ENCODE measurements around the gene ATG16L2.
"Not testable (repeated sequence)": the region's sequence is repeated elsewhere in the genome, so short reads cannot be mapped to it uniquely, and the experiment has no call there.

Gene ATG16L2

DNA sequence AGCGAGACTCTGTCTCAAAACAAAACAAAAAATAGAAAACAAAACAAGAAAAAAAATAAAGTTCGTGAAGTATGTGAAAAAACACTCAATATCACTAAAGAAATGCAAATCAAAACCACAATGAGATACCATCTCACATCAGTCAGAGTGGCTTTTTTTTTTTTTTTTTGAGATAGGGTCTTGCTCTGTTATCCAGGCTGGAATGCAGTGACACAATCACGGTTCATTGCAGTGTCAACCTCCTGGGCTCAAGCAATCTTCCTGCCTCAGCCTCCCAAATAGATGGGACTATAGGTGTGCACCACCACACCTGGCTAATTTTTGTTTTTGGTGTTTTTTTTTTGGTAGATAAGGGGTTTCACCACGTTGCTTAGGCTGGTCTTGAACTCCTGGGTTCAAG, 37.5 kb downstream of the ATG16L2 start:
- no peak for DNase-seq

DNA sequence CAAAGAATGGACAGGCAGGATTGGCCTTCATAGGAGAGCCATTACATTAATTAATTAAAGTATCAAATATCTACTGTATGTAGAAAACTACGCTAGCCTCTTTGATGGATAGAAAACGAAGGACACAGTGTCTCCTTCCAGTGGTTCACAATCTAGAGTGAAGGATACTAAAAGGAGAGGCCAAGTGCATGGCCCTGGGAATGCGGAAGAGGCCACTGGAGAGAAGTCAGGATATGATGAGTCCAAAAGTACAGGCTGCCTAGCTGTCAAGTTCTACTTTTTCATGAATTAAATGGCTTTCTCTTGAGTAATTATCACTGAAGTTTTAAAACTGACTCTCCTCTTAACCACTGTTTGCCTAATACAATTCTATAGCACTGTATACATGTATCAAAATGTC, 41.9 kb downstream of the ATG16L2 start:
- DNase-seq, result no peak

DNA sequence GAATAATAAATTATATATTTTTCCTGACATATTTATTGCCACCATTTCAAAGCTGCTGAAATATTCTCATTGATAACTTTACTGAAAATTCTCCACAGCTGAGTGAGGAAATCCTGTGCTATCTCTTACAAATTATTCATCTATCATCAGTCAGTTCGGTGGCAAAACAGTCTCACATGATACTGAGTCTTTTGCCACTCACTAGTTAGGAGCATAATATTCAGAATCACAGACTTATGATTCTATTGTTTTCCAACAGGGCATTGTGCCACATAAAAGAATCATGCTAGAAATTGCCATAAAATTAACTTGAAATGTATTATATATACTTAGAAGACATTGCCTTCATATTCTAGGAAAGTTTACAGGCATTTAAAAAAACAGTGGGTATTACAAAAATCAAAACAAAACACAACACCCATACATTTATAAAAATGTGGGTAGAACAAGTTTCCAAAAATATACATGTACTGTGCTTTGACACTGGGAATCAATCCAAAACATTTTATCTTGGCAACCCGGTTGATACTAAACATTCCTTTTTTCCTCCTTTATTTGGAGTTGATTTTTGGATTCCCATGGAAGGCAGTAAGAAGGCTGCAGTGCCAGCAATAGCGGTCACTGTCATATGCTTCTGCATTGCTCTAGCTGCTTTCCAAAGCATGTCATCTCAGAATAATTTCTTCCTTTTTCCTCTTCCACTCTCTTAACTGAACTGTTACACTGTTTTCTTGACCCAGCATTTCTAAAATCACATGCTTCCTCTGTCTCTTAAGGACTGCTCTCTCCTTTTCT, 42.5 kb downstream of the ATG16L2 start:
- no peak for DNase-seq

DNA sequence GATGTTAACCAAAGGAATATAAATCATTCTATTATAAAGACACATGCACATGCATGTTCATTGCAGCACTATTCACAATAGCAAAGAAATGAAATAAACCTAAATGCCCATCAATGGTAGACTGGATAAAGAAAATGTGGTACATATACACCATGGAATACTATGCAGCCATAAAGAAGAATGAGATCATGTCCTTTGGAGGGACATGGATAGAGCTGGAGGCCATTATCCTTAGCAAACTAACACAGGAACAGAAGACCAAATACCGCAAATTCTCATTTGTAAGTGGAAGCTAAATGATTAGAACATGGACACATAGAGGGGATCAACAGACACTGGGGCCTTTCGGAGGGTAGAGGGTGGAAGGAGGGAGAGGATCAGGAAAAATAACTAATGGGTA, 44.1 kb downstream of the ATG16L2 start:
- not testable (repeated sequence) for DNase-seq

DNA sequence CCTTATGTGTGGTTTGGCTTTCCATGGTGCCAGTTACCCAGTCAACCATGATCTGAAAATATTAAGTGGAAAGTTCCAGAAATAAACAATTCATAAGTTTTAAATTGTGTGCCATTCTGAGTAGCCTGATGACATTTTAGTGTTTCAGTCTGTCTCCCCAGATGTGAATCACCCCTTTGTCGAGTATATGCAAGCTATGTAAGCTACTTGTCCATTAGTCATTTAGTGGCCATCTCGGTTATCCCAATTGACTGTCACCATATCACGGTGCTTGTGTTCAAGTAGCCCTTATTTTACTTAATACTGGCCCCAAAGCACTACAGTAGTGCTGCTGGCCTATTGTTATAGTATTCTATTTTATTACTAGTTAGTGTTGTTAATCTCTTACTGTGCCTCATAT, 44.9 kb downstream of the ATG16L2 start:
- DNase-seq, result no peak

DNA sequence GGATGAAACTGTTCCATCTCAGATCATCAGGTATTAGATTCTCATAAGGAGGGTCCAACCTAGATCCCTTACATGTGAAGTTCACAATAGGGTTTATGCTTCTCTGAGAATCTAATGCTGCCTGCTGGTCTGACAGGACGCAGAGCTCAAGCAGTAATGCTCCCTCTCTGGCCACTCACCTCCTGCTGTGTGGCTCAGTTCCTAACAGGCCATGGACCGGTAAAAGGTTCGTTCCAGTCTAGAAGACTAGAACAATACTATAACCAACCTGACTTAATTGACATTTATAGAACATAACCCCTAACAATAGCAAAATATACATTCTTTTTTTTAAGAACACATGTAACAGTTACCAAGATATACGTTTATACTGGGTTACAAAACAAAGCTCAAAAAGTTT, 45.8 kb downstream of the ATG16L2 start:
- DNase-seq, result no peak

DNA sequence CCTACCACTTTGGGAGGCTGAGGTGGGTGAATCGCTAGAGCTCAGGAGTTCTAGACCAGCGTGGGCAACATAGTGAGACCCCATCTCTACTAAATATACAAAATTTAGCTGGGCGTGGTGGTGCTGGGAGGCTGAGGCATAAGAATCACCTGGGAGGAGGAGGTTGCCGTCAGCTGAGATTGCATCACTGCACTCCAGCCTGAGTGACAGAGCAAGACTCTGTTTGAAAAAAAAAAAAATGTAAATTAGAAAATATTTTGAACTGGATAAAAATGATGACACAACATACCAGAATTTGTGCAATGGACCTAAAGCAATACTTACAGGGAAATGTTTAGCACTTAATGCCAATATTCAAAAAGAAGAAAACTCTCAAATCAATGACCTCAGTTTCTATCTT, 46.4 kb downstream of the ATG16L2 start:
- no peak for DNase-seq

DNA sequence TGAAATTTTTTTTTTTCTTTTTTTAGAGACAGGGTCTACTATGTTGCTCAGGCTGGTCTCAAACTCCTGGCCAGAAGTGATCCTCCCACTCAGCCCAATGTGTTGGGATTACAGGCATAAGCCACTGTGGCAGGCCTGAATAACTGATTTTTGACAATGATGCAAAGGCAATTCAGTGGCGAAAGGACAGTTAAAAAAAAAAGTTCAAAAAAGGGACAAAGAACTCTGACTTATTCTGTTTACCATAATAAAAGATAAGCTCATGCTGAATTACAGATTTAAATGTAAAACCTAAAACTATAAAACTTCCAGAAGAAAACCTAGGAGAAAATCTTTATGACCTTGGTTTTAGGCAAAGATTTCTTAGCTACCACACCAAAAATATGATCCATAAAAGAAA, 48.9 kb downstream of the ATG16L2 start:
- no peak for DNase-seq

DNA sequence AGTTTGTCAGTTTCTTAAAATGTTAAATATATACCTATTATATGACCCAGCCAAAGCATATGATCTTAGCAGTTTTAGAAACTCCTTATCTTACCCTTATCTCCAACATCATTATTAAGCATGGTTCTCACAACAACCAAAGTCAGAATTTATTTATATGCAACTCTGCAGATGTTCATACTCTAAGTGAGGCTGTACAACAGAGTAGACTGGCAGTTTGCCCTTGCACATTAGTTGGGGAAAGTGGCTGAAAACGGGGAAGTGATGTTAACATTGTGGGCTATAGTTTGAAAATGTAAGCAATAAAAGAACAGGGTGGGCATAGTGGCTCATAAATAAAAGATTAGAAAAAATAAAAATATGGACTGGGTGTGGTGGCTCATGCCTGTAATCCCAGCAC, 49.7 kb downstream of the ATG16L2 start:
- DNase-seq, result no peak

DNA sequence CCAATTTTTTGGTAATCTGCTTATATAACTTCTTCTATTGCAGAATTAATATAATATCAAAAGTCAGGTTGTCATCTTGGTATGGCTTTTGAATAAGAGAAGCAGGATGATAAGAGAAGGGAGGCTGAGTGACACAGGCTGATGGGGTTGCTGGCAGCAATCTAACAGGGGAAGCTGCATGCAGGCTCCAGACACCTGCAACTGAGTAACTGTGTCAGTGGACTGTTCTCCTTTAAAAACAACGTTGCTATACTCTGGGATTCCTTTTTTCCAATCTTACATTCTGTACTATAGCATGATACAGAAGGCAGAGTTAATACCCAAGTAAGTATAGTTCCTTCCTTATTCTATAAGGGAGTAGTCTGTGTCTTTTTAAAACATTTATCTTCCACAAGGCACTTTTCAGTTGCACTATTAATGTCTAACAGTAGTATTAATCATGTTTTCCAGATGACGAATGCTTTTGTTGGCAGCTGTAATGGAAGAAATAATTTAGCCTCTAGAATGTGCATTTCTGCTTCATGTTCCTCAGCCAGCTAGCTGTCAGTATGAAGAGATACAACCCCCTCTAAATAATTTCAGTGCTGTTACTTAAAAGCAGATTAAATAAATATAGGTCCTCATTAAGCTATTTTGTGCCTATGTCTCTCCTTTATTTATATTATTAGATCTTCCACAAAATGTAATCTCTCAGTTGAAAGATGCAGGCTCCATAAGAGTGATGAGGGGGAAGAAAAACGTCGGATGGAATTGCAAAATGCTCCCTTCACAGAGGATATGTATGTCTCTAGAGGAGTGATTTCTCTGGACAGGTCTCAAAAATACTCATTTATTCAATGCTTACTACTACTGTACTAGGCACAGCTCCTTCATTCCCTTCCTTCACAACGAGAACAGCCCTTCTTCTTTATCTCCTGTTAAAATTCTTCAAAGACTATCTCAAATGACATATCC, 50.8 kb downstream of the ATG16L2 start:
- DNase-seq, result no peak

DNA sequence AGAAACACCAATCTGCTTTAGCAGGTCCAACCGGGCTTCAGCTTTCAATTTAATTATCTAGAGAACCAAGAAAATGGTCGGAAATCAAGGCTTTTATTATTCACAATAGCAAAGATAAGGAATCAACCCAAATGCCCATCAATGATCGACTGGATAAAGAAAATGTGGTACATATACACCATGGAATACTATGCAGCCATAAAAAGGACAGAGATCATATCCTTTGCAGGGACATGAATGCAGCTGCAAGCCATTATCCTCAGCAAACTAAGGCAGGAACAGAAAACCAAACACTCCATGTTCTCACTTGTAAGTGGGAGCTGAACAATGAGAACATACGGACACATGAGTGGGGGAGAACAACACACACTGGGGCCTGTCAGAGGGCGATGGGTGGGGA, 53.8 kb downstream of the ATG16L2 start:
- DNase-seq, result no peak

DNA sequence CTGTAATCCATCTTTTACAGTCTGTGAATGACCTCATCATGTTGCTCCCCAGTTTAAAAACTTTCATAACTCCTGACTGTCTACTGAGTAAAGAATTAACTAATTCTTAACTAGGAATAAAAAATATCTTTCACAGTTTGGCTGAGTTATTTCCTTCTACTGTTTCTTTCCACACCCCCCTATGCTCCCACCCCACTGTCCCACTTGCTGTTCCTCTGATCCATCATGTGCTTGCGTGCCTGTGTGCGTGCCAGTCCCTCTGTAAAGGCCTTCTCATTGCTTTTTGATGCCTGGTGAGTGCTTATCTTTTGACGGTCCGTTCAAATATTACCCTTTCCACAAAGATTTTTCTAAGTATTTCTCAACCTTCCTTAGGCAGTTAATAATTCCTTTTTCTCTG, 55.6 kb downstream of the ATG16L2 start:
- no peak for DNase-seq

DNA sequence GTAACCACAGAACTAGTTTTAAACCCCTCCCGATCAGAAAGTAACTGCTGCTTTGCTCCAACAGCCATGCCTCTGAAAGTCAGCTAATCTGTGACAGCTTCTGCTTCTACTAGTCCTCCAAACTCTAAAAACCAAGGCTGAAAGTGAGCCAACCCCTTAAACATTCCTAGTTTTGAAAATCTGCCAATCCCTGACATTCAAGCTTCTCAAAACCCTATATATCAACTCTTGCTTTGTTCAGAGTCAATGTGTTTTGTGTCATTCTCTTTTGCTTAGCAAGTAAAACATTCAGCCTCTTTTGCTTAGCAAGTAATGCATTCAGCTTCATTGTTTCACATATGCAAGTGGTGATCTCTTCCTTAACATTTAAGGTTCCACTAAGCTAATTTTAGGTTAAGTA, 56.9 kb downstream of the ATG16L2 start:
- no peak for DNase-seq

DNA sequence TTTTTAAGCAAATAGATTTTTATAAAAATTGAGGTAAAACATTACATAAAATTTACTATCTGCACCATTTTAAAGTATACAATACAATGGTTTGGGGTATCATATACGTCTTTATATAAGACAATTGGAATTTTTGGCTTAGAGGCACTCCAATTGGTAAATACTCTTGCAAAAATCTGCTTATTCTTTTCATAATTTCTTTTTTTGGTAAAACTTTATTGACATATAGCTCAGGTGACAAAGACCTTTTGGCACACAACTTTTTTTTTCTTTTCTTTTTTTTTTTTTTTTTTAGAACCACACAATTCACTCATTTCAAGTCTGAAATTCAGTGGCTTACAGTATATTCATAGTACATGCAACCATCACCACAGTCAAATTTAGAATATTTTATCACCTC, 57.8 kb downstream of the ATG16L2 start:
- DNase-seq, result no peak

DNA sequence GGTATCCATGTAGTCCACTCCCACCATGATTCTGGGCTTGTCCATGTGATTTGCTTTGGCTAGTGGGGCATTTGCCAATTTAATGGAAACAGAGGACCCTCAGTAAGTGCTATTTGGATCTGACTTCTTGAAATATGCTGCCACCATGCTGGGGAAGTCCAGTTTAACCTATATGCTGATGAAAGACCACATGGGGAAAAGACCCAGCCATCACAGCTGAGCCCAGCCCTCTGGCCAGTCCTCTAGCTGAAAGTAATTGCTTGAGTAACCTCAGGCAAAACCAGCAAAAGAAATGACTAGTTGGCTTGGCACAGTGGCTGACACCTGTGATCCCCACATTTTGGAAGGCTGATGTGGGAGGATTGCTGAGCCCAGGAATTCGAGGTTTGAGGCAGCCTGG, 61.5 kb downstream of the ATG16L2 start:
- DNase-seq, result no peak

DNA sequence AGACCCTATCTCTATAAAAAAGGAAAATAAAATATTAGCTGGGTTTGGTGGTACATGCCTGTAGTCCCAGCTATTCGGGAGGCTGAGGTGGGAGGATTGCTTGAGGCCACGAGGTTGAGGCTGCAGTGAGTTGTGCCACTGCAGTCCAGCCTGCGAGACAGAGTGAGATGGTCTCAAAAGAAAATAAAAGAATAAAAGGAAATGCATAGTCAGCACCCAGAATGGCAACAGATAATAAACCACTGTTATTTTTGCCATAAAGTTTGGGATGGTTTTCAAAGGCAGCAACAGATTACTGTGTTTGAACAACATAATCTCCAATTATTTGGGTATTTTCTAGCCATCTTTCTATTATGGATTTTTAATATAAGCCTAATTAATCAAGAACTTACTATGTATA, 61.9 kb downstream of the ATG16L2 start:
- no peak for DNase-seq

Data from activated naive CD4-positive, alpha-beta T cell treated with Interleukin-2 at 50 U/mL for 16 hours (primary cell).